GM12878 (cell line): Measurements from ENCODE around the gene CHMP4B. TPM values are rescaled to one million over a fixed set of nuclear protein-coding genes. Genes with fewer than 3 reads are reported as not detected.
A peak's percentile ranks its signal among the peaks of the same experiment; 100 is the strongest.

Experiments used
- ATAC-seq: fragments of 200-7000 bp; cut with Tn5 transposase; 3 replicates; pipeline ENCODE4 v1.9.1; 2020; ENCODE audit warnings: mild to moderate bottlenecking, moderate library complexity
- BruUV-seq: library from RNA; stranded (reverse); fragments of 400-500 nt; replicated peaks from 2 replicates; lab custom pipeline; 2021; lab: Mats Ljungman, UMichigan
- CTCF ChIA-PET: fragments of 300-600 bp; sonication (Branson Sonifier 250); formaldehyde crosslinking; extraction: SDS; loops from one replicate; lab custom pipeline; 2021; ENCODE audit warnings: inconsistent platforms; lab: Yijun Ruan, JAX
- POLR2A ChIA-PET: fragments of 350-600 bp; formaldehyde crosslinking; extraction: SDS; loops from one replicate; lab custom pipeline; 2021; ENCODE audit warnings: inconsistent platforms; lab: Charles Lee
- RAD21 ChIA-PET: fragments of 300-600 bp; sonication (Branson Sonifier 250); formaldehyde crosslinking; loops from one replicate; lab custom pipeline; 2023; ENCODE audit warnings: antibody characterized with exemption; ENCODE audit not compliant: unreplicated experiment; lab: Charles Lee
- SMC1A ChIA-PET: fragments of 300-600 bp; sonication (Branson Sonifier 250); formaldehyde crosslinking; loops from one replicate; lab custom pipeline; 2023; ENCODE audit not compliant: unreplicated experiment, uncharacterized antibody; lab: Charles Lee
- DNase-seq: peaks from one replicate; pipeline ENCODE4 v3.0.0-alpha.2; 2011; ENCODE audit warnings: low read depth, low spot score
- FAIRE-seq: peaks from 3 replicates; lab custom pipeline; 2011; peaks lifted over from hg19 to GRCh38; lab: Jason Lieb, UNC
- H2AFZ ChIP-seq: 2 replicates; pipeline ENCODE4 v1.6.0; 2011; ENCODE audit warnings: low read depth, low read length, control low read depth; ENCODE audit not compliant: control insufficient read depth
- H3K27ac ChIP-seq: 2 replicates; pipeline ENCODE4 v1.5.1; 2011; ENCODE audit warnings: control low read depth; ENCODE audit not compliant: control insufficient read depth, insufficient read depth
- H3K27me3 ChIP-seq, 2 experiments: replicated peaks in 1 of 2; 2 replicates each; pipeline versions ENCODE4 v1.6.0 to v1.6.1; 2011; ENCODE audit warnings: low read length in 1 of 2; ENCODE audit not compliant: control insufficient read depth in 2 of 2, insufficient read depth in 2 of 2
- H3K36me3 ChIP-seq, 2 experiments: 2 replicates each; pipeline ENCODE4 v1.5.1; 2011; ENCODE audit warnings: low read length in 1 of 2; ENCODE audit not compliant: control insufficient read depth in 2 of 2, insufficient read depth in 2 of 2
- H3K4me1 ChIP-seq: 2 replicates; pipeline ENCODE4 v1.6.1; 2011; ENCODE audit warnings: mild to moderate bottlenecking, low read length, moderate library complexity, mixed read lengths; ENCODE audit not compliant: control insufficient read depth, insufficient read depth
- H3K4me2 ChIP-seq: 2 replicates; pipeline ENCODE4 v1.6.0; 2011; ENCODE audit warnings: control low read depth; ENCODE audit not compliant: control insufficient read depth, insufficient read depth
- H3K4me3 ChIP-seq: fragments of 200-600 bp; sonication (generic); 2 replicates; pipeline ENCODE4 v1.5.1; 2016
- H3K79me2 ChIP-seq: 2 replicates; pipeline ENCODE4 v1.6.0; 2011; ENCODE audit warnings: low read length; ENCODE audit not compliant: control insufficient read depth, insufficient read depth
- H3K9ac ChIP-seq: 2 replicates; pipeline ENCODE4 v1.8.0; 2011; ENCODE audit warnings: low read length, control low read depth, mixed read lengths; ENCODE audit not compliant: control insufficient read depth, insufficient read depth
- H3K9me3 ChIP-seq: replicated peaks from 3 replicates; pipeline ENCODE4 v1.5.1; 2011; ENCODE audit warnings: mild to moderate bottlenecking, low read length; ENCODE audit not compliant: control insufficient read depth, insufficient read depth
- H4K20me1 ChIP-seq: 2 replicates; pipeline ENCODE4 v1.6.0; 2011; ENCODE audit not compliant: control insufficient read depth, insufficient read depth
- EED ChIP-seq: sonication (generic); IDR thresholded peaks from 2 replicates; pipeline ENCODE4 v1.6.1; 2016; ENCODE audit warnings: antibody characterized with exemption, low read depth
- ELK1 ChIP-seq: IDR thresholded peaks from 2 replicates; pipeline ENCODE4 v1.6.1; 2012; ENCODE audit warnings: low read depth, low read length, improper control_type of control experiment
- ETV6 ChIP-seq, 2 experiments: fragments of 450-650 bp in 1 of 2; IDR thresholded peaks in 1 of 2; conservative IDR thresholded peaks in 1 of 2; 2 replicates each; pipeline ENCODE4 v1.6.1; 2014; ENCODE audit warnings: antibody characterized with exemption in 1 of 2, borderline replicate concordance in 1 of 2, low read depth in 1 of 2, mild to moderate bottlenecking in 1 of 2, moderate library complexity in 1 of 2
- IKZF1 ChIP-seq: fragments of 450-650 bp; conservative IDR thresholded peaks from 2 replicates; pipeline ENCODE4 v1.6.1; 2017; ENCODE audit warnings: antibody characterized with exemption, mild to moderate bottlenecking
- IKZF2 ChIP-seq, 2 experiments: fragments of 450-650 bp; IDR thresholded peaks; 2 replicates each; pipeline ENCODE4 v1.6.1; 2017; ENCODE audit warnings: mild to moderate bottlenecking in 2 of 2, moderate library complexity in 2 of 2
- MXI1 ChIP-seq: fragments of 150-350 bp; IDR thresholded peaks from 2 replicates; pipeline ENCODE4 v1.6.1; 2011; ENCODE audit warnings: low read depth, mild to moderate bottlenecking, inconsistent platforms, low read length, improper control_type of control experiment
- PAX5 ChIP-seq: IDR thresholded peaks from 2 replicates; pipeline ENCODE4 v1.6.1; 2011; ENCODE audit warnings: low read depth, low read length, borderline replicate concordance
- POLR2AphosphoS2 ChIP-seq: IDR thresholded peaks from 2 replicates; pipeline ENCODE4 v1.6.1; 2011; ENCODE audit warnings: low read depth, mild to moderate bottlenecking, low read length, improper control_type of control experiment, moderate library complexity
- SIN3A ChIP-seq: IDR thresholded peaks from 2 replicates; pipeline ENCODE4 v1.6.1; 2012; ENCODE audit warnings: low read depth, low read length, improper control_type of control experiment
- TCF3 ChIP-seq: IDR thresholded peaks from 2 replicates; pipeline ENCODE4 v1.6.1; 2012; ENCODE audit warnings: low read depth, mild to moderate bottlenecking, low read length, borderline replicate concordance; ENCODE audit not compliant: insufficient read depth
- YBX1 ChIP-seq: fragments of 450-650 bp; IDR thresholded peaks from 2 replicates; pipeline ENCODE4 v1.6.1; 2016; ENCODE audit warnings: antibody characterized with exemption
- ZNF622 ChIP-seq: fragments of 450-650 bp; IDR thresholded peaks from 2 replicates; pipeline ENCODE4 v1.6.1; 2017; ENCODE audit warnings: mild to moderate bottlenecking, inconsistent platforms
- ZZZ3 ChIP-seq: IDR thresholded peaks from 2 replicates; pipeline ENCODE4 v1.6.1; 2011; ENCODE audit warnings: low read depth; ENCODE audit not compliant: control insufficient read depth, insufficient read length
- WGBS: methylation state at CpG from one replicate; pipeline ENCODE4 v1.1.6; 2016; ENCODE audit warnings: low lambda C conversion rate; ENCODE audit not compliant: insufficient replicate concordance, insufficient coverage; ENCODE audit errors: missing lambda C conversion rate; 5-methylcytosine and 5-hydroxymethylcytosine counted together
- in situ Hi-C: fragments of 300-500 bp; cut with MboI; formaldehyde crosslinking; loops from 9 replicates; pipeline ENCODE4 v1.14.3; 2018; ENCODE audit warnings: mixed read lengths
- intact Hi-C: fragments of 100-400 bp; cut with micrococcal nuclease; formaldehyde crosslinking; loops from one replicate; pipeline ENCODE4 v1.14.2; 2022; ENCODE audit not compliant: unreplicated experiment
- polyA plus RNA-seq, 11 experiments: library from polyadenylated mRNA; depleted of rRNA in 4 of 11; unstranded in 6 of 11; stranded (reverse) in 5 of 11; fragments of >200 nt; fragmentation: Nextera tagmentation in 4 of 11; fragmentation: Illumina TruSeq in 1 of 11; extraction: Ambion mirVana in 4 of 11; extraction: Trizol in 1 of 11; gene quantifications; 1 replicate in 1 of 11; 2 replicates in 10 of 11; pipeline versions ENCODE4 v1.2.1 to v1.2.3, GENCODE V29; 2011 to 2016; ENCODE audit warnings: inconsistent platforms in 2 of 11, missing spikeins in 2 of 11, low read depth in 1 of 11
- total RNA-seq, 4 experiments: library from RNA; depleted of rRNA in 3 of 4; stranded (reverse); fragments of >200 nt in 3 of 4; fragmentation: Illumina TruSeq in 1 of 4; extraction: Trizol in 1 of 4; gene quantifications; 2 replicates each; pipeline versions ENCODE4 v1.2.1 to v1.2.3, GENCODE V29; 2013 to 2021
- TF ChIP-seq, protein P1 (sequence below): fragments of 450-650 bp; formaldehyde crosslinking; IDR thresholded peaks from 2 replicates; pipeline ENCODE4 v1.5.0; 2022; ENCODE audit warnings: mild to moderate bottlenecking, missing genetic modification characterization
- TF ChIP-seq, protein P2 (sequence below): fragments of 450-650 bp; IDR thresholded peaks from 2 replicates; pipeline ENCODE4 v1.6.1; 2017; ENCODE audit warnings: low read depth, mild to moderate bottlenecking, moderate library complexity

CHMP4B gene
- total and polyA plus RNA-seq, 10 of the 15 experiments (the other 5 are each of a cell fraction or from before 2014, with no cell fraction given) = 4.2 to 118 (median 49.6) TPM

DNA sequence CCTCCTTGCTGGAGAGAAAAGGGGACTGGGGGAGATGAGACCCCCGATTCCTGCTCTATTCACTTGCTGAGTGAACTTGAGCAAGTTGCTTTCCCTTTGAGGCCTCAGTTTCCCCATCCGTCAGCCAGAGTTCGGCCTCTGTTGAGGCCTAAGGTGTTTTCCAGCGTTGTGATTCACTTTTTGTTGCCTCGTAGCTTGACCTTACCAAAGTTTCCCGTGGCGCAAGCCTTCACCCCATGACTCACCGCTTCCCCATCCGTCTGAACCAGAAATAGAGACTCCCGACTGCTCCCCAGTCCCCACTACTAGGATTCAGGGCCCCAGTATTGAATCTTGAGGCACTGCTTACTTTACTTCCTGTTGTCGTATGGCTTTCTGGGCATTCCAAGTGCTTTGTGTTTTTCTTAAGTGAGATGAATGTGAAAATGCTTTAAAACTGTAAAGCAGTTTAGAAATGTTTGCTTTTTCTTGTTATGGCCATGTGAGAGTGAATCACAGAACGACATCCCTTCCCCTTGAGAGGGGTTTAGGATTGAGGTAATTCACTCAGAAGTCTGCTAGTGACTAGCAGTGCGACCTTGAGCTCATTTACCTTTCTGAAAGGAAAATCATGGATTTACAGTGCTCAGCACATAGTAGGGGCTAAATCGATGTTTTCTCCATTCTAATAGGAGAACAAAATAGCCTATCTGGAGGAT is 1.2 kb downstream of the CHMP4B start:
- RAD21 ChIA-PET = interaction anchor here (0.7 to 2.7 kb wide), 7 partner anchors 13 to 296 kb away, joined by 3 to 10 read pairs (median 3); partner anchors contain the start of gene PXMP4

More for the DNA sequence above, 1.2 kb downstream of the CHMP4B start:
- ChIA-PET SMC1A (interaction anchor here (1.0 to 6.3 kb wide), 10 partner anchors 8 to 80 kb away, joined by 3 to 26 read pairs (median 5); no protein-coding TSS in a partner anchor), POLR2A (interaction anchor here (0.6 to 2.1 kb wide), 9 partner anchors 15 to 1812 kb away, joined by 3 to 14 read pairs (median 4); partner anchors contain the start of genes RALY and ZNF341), CTCF (interaction anchor here (0.5 to 3.2 kb wide), 7 partner anchors 13 to 79 kb away, joined by 3 to 19 read pairs (median 4); no protein-coding TSS in a partner anchor)
- in situ Hi-C loops (no loop called here), intact Hi-C loops (loop anchor here (5.0 kb wide), 1 partner anchor 80 kb away; the partner anchor contains the start of gene ZNF341)
- Histone ChIP-seq H3K36me3 (0 out of 4 replicates have a peak, but pooled peaks cover 0 to 4% of the 10 kb centered on the region in 2 experiments), H4K20me1 (no peaks in the 10 kb centered on the region; the same call in 1 of the 2 replicates), H3K9ac (peak overlapping the region; percentile 96), H3K27me3 (no peaks in the 10 kb centered on the region), H3K4me1 (peaks cover 4% of the 10 kb centered on the region; the same call in 1 of the 2 replicates), H2AFZ (no peak overlapping the region), H3K79me2 (peaks cover 58% of the 10 kb centered on the region), H3K4me3 (peak overlapping the region; percentile 97), H3K4me2 (peak overlapping the region; percentile 82), H3K27ac (peak overlapping the region; percentile 90), H3K9me3 (no peaks in the 10 kb centered on the region)
- BruUV-seq = TSS peak; percentile 58
- 5% methylated on average over 14 of the region's 14 CpGs for WGBS
- TF ChIP-seq ZNF622 = no peak
- no peak for TF ChIP-seq POLR2AphosphoS2
- TF ChIP-seq MXI1 = peak; percentile 52
- TF ChIP-seq, protein P1, sequence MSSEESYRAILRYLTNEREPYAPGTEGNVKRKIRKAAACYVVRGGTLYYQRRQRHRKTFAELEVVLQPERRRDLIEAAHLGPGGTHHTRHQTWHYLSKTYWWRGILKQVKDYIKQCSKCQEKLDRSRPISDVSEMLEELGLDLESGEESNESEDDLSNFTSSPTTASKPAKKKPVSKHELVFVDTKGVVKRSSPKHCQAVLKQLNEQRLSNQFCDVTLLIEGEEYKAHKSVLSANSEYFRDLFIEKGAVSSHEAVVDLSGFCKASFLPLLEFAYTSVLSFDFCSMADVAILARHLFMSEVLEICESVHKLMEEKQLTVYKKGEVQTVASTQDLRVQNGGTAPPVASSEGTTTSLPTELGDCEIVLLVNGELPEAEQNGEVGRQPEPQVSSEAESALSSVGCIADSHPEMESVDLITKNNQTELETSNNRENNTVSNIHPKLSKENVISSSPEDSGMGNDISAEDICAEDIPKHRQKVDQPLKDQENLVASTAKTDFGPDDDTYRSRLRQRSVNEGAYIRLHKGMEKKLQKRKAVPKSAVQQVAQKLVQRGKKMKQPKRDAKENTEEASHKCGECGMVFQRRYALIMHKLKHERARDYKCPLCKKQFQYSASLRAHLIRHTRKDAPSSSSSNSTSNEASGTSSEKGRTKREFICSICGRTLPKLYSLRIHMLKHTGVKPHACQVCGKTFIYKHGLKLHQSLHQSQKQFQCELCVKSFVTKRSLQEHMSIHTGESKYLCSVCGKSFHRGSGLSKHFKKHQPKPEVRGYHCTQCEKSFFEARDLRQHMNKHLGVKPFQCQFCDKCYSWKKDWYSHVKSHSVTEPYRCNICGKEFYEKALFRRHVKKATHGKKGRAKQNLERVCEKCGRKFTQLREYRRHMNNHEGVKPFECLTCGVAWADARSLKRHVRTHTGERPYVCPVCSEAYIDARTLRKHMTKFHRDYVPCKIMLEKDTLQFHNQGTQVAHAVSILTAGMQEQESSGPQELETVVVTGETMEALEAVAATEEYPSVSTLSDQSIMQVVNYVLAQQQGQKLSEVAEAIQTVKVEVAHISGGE (CRISPR knock-in tag) = no peak
- TF ChIP-seq IKZF2 (IDR thresholded peaks at IDR 0.05) = peak in 1 of 2 experiments; percentile 40; a peak in 1 of 4 replicates
- TF ChIP-seq IKZF1 = peak; percentile 27; the same call in 1 of the 2 replicates
- peak in 1 of 2 experiments; percentile 22; a peak in 1 of 4 replicates for TF ChIP-seq ETV6 (conservative IDR thresholded peaks at IDR 0.05 in 1 of 2, IDR thresholded peaks at IDR 0.05 in 1 of 2; ENCODE audit: borderline replicate concordance in 1 of 2, low read depth in 1 of 2)
- TF ChIP-seq, protein P2, sequence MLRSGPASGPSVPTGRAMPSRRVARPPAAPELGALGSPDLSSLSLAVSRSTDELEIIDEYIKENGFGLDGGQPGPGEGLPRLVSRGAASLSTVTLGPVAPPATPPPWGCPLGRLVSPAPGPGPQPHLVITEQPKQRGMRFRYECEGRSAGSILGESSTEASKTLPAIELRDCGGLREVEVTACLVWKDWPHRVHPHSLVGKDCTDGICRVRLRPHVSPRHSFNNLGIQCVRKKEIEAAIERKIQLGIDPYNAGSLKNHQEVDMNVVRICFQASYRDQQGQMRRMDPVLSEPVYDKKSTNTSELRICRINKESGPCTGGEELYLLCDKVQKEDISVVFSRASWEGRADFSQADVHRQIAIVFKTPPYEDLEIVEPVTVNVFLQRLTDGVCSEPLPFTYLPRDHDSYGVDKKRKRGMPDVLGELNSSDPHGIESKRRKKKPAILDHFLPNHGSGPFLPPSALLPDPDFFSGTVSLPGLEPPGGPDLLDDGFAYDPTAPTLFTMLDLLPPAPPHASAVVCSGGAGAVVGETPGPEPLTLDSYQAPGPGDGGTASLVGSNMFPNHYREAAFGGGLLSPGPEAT = peak; percentile 38; the same call in 1 of the 2 replicates
- 0 out of 2 replicates have a peak, but pooled peaks have one; percentile 14 for TF ChIP-seq ELK1
- TF ChIP-seq PAX5 = no peak
- TF ChIP-seq EED = peak; percentile 11; the same call in 1 of the 2 replicates
- no peak for TF ChIP-seq ZZZ3
- TF ChIP-seq SIN3A = 0 out of 2 replicates have a peak, but pooled peaks have one; percentile 36
- TF ChIP-seq TCF3 = no peak
- TF ChIP-seq YBX1 = no peak
- FAIRE-seq (no peak), ATAC-seq (peak; percentile 8; the same call in 2 of the 3 replicates), DNase-seq (no peak)
